ENCODE measurements around the gene GBP2.

DNA sequence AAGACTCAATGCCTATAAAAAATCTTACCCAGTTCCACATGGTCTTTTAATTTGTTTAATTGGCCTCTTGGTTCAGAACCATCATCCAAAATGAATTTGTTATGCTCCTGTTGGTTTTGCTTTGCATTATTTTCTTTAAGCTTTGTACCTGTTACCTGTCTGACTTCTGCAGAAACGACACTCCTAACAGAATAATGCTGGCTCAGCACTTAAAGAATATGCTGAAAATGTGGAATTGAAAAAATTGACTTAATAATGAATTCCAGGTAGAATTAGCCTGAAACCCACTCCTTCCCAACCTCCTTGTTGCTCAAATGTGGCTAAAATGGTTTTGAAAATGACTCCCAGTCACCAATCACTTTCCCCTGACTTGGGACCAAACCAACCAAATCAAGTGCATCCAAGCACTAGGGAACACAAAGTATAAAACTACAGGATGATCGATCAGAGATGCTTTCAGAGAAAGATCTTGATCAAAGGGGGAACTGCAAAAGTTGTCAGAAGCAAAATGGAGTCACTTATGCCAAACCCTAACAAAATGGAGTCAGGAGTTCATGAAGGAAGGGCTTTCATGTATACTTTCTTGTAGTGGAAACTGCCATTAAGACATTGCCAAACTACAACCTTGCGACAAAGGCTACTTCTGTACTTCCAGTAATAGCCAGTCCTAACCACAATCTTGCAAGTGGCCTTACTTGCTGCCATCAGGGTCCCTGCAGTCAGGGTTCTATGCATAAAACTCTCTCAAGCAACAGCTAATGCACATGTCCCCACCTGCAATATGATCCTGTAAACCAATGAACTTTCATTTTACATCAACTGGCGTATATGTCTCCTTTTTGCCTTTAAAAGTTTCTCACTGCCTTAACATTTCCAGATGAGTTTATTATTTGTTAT lies 44.5 kb upstream of the GBP2 start:
- TF ChIP-seq CTCF (IDR thresholded peaks at IDR 0.05; ENCODE audit: low read depth, low read length, missing input control) = no peak
- TF ChIP-seq YY1 (IDR thresholded peaks at IDR 0.05) = peak; percentile 25
- no peak for TF ChIP-seq EGR1 (IDR thresholded peaks at IDR 0.05; ENCODE audit: low read depth in 2 of 2)
- TF ChIP-seq, protein P1, sequence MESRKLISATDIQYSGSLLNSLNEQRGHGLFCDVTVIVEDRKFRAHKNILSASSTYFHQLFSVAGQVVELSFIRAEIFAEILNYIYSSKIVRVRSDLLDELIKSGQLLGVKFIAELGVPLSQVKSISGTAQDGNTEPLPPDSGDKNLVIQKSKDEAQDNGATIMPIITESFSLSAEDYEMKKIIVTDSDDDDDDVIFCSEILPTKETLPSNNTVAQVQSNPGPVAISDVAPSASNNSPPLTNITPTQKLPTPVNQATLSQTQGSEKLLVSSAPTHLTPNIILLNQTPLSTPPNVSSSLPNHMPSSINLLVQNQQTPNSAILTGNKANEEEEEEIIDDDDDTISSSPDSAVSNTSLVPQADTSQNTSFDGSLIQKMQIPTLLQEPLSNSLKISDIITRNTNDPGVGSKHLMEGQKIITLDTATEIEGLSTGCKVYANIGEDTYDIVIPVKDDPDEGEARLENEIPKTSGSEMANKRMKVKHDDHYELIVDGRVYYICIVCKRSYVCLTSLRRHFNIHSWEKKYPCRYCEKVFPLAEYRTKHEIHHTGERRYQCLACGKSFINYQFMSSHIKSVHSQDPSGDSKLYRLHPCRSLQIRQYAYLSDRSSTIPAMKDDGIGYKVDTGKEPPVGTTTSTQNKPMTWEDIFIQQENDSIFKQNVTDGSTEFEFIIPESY (IDR thresholded peaks at IDR 0.05) = no peak
- TF ChIP-seq JUND (IDR thresholded peaks at IDR 0.05) = no peak
- TF ChIP-seq, protein P2, sequence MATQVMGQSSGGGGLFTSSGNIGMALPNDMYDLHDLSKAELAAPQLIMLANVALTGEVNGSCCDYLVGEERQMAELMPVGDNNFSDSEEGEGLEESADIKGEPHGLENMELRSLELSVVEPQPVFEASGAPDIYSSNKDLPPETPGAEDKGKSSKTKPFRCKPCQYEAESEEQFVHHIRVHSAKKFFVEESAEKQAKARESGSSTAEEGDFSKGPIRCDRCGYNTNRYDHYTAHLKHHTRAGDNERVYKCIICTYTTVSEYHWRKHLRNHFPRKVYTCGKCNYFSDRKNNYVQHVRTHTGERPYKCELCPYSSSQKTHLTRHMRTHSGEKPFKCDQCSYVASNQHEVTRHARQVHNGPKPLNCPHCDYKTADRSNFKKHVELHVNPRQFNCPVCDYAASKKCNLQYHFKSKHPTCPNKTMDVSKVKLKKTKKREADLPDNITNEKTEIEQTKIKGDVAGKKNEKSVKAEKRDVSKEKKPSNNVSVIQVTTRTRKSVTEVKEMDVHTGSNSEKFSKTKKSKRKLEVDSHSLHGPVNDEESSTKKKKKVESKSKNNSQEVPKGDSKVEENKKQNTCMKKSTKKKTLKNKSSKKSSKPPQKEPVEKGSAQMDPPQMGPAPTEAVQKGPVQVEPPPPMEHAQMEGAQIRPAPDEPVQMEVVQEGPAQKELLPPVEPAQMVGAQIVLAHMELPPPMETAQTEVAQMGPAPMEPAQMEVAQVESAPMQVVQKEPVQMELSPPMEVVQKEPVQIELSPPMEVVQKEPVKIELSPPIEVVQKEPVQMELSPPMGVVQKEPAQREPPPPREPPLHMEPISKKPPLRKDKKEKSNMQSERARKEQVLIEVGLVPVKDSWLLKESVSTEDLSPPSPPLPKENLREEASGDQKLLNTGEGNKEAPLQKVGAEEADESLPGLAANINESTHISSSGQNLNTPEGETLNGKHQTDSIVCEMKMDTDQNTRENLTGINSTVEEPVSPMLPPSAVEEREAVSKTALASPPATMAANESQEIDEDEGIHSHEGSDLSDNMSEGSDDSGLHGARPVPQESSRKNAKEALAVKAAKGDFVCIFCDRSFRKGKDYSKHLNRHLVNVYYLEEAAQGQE (IDR thresholded peaks at IDR 0.05) = no peak
- no peak for TF ChIP-seq TAF1 (conservative IDR thresholded peaks at IDR 0.05)
- TF ChIP-seq SP1 (IDR thresholded peaks at IDR 0.05) = no peak
- no peak for TF ChIP-seq GABPA (IDR thresholded peaks at IDR 0.05 in 1 of 2, conservative IDR thresholded peaks at IDR 0.05 in 1 of 2)
- TF ChIP-seq RAD21 (IDR thresholded peaks at IDR 0.05) = no peak
- no peak for TF ChIP-seq RXRA (IDR thresholded peaks at IDR 0.05)
- TF ChIP-seq FOXA1 (IDR thresholded peaks at IDR 0.05) = no peak

Measured in liver (tissue), 3 donors.